Adrenal gland (tissue), 12 donors: ENCODE measurements around the gene CFAP299. TPM values are rescaled to one million over a fixed set of nuclear protein-coding genes. Genes with fewer than 3 reads are reported as not detected.

Experiments used
- DNase-seq, 7 donors: peaks; one replicate each; pipeline ENCODE4 v3.0.0-alpha.2; 2019 to 2020
- H3K27ac ChIP-seq, 5 donors: fragments of 200-600 bp; sonication (generic) in 4 of 5; 1 replicate in 3 of 5; 2 replicates in 2 of 5; pipeline versions ENCODE4 v1.5.1 to v1.8.0; 2016 to 2020; ENCODE audit warnings: mild to moderate bottlenecking in 1 of 5
- H3K27me3 ChIP-seq: fragments of 200-600 bp; 2 replicates; pipeline ENCODE4 v1.8.0; 2021
- H3K36me3 ChIP-seq, 2 donors: fragments of 200-600 bp; replicated peaks in 1 of 2; 1 replicate in 1 of 2; 2 replicates in 1 of 2; pipeline versions ENCODE4 v1.5.1 to v1.8.0; 2018 to 2022
- H3K4me1 ChIP-seq, 2 donors: fragments of 200-600 bp; replicated peaks in 1 of 2; 1 replicate in 1 of 2; 2 replicates in 1 of 2; pipeline versions ENCODE4 v1.5.1 to v1.8.0; 2018 to 2021
- H3K4me3 ChIP-seq, 4 donors: fragments of 200-600 bp; sonication (generic) in 3 of 4; one replicate each; pipeline ENCODE4 v1.5.1; 2016 to 2018
- H3K9me3 ChIP-seq, 3 donors: fragments of 200-600 bp; sonication (generic) in 1 of 3; replicated peaks in 1 of 3; 1 replicate in 2 of 3; 2 replicates in 1 of 3; pipeline versions ENCODE4 v1.5.1 to v1.8.0; 2016 to 2021
- POLR2A ChIP-seq, 2 donors: fragments of 450-650 bp; IDR thresholded peaks; one replicate each; pipeline ENCODE4 v1.6.1; 2017; ENCODE audit warnings: antibody characterized with exemption in 2 of 2, mild to moderate bottlenecking in 2 of 2, moderate library complexity in 1 of 2
- WGBS, 4 donors: extraction: QIAGEN DNeasy Blood & Tissue Kit in 2 of 4; methylation state at CpG; one replicate each; pipeline versions ENCODE4 v1.1.5 to v1.1.7; 2013 to 2017; 5-methylcytosine and 5-hydroxymethylcytosine counted together
- intact Hi-C, 2 donors: fragments of 100-400 bp; cut with DNase I; formaldehyde crosslinking; loops; one replicate each; pipeline versions ENCODE4 v1.14.1 to v1.15.0; 2022 to 2023
- polyA plus RNA-seq, 3 donors: library from polyadenylated mRNA; stranded (reverse); fragments of 200-250 nt in 2 of 3; fragments of 350-450 nt in 1 of 3; fragmentation: Illumina TruSeq in 1 of 3; extraction: RNeasy Lipid Tissue Mini Kit (QIAGEN cat#74804) in 1 of 3; gene quantifications; one replicate each; pipeline ENCODE4 v1.2.3, GENCODE V29; 2013 to 2014
- total RNA-seq, 9 donors: library from RNA; depleted of rRNA in 4 of 9; stranded (reverse); fragments of >200 nt in 4 of 9; fragments of 120-200 nt in 1 of 9; fragmentation: NEBNext Ultra II Directional in 1 of 9; extraction: Animal tissue kit (Norgen Biotek cat#: 25700) in 1 of 9; gene quantifications; one replicate each; pipeline versions ENCODE4 v1.1.0 to v1.2.4, GENCODE V29; 2013 to 2023
- TF ChIP-seq, protein P1 (sequence below), 6 experiments: fragments of 450-650 bp in 4 of 6; fragments of 200-600 bp in 2 of 6; sonication (generic) in 1 of 6; IDR thresholded peaks; 1 replicate in 5 of 6; 2 replicates in 1 of 6; pipeline versions ENCODE4 v1.5.1 to v1.8.0; 2016 to 2021; ENCODE audit warnings: antibody characterized with exemption in 6 of 6, mild to moderate bottlenecking in 2 of 6, moderate library complexity in 1 of 6
- donor health status: healthy with polysubstance abuse.
- donor health status: Bipolar disorder and iron deficiency.
- donor health status: DM: yes; HTN: yes; CAD: no.
- donor health status: DM: no; HTN: no; CAD: no.
- donor health status: DM: no; HTN: no; CAD: no.
- donor health status: DM: yes; HTN: yes; CAD: no.

Gene CFAP299
- total and polyA plus RNA-seq, 12 donors = not detected

DNA sequence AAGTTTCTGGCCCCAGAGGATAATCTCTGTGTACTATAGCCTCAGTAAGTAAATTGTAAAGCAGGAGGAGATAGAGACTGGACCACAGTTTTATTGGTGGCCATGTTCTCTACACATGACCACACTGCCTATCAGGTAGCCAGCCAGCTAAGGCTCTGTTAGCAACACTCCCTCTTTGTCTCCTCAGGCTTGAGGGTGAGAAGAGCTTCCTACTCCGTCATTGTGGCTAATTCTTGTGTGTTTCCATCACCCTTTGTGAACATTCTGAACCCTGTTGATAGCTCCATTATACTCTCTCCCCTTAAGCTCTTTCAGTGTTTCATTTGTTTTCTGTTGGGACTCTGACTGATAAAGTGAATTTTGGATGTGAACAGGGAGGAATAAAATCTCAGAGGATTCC lies 233.4 kb downstream of the CFAP299 start:
- TF ChIP-seq POLR2A (IDR thresholded peaks at IDR 0.05) = no peak
- TF ChIP-seq, protein P1, sequence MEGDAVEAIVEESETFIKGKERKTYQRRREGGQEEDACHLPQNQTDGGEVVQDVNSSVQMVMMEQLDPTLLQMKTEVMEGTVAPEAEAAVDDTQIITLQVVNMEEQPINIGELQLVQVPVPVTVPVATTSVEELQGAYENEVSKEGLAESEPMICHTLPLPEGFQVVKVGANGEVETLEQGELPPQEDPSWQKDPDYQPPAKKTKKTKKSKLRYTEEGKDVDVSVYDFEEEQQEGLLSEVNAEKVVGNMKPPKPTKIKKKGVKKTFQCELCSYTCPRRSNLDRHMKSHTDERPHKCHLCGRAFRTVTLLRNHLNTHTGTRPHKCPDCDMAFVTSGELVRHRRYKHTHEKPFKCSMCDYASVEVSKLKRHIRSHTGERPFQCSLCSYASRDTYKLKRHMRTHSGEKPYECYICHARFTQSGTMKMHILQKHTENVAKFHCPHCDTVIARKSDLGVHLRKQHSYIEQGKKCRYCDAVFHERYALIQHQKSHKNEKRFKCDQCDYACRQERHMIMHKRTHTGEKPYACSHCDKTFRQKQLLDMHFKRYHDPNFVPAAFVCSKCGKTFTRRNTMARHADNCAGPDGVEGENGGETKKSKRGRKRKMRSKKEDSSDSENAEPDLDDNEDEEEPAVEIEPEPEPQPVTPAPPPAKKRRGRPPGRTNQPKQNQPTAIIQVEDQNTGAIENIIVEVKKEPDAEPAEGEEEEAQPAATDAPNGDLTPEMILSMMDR (IDR thresholded peaks at IDR 0.05) = no peak
- Histone ChIP-seq H3K9me3 (no peaks in the 10 kb centered on the region), H3K27ac (no peak overlapping the region), H3K4me3 (no peak overlapping the region), H3K36me3 (no peaks in the 10 kb centered on the region), H3K27me3 (no peaks in the 10 kb centered on the region), H3K4me1 (no peaks in the 10 kb centered on the region)
- intact Hi-C loops = no loop called here
- no peak for DNase-seq
- WGBS, 4 donors = 53 to 80% (median 66%) methylated on average over 1 of the region's 1 CpG

DNA sequence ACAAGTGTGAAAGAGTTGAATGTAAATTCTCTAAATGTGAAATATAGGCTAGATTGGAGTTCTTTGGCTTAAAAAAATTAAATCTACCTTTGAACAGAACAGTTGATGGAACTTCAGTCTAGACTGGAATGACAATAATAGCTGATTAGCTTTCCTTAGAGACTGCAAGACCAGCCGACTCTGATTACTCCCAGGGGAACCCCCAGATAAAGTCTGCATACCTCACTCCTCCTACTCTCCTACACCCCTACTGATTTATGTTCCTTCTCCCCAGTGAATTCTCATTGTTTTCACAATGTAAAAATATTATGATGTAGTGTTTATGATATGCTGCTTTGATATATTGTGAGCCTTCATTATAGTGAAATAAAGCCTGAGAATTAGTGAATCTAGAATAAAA lies 241.3 kb downstream of the CFAP299 start:
- WGBS, 4 donors = 23 to 30% (median 27%) methylated on average over 1 of the region's 1 CpG
- no peak for TF ChIP-seq POLR2A (IDR thresholded peaks at IDR 0.05)
- TF ChIP-seq, protein P1 (IDR thresholded peaks at IDR 0.05) = no peak
- Histone ChIP-seq H3K36me3 (no peaks in the 10 kb centered on the region), H3K9me3 (no peaks in the 10 kb centered on the region), H3K4me1 (no peaks in the 10 kb centered on the region), H3K27ac (no peak overlapping the region), H3K4me3 (no peak overlapping the region), H3K27me3 (no peaks in the 10 kb centered on the region)
- intact Hi-C loops = no loop called here
- DNase-seq = no peak

DNA sequence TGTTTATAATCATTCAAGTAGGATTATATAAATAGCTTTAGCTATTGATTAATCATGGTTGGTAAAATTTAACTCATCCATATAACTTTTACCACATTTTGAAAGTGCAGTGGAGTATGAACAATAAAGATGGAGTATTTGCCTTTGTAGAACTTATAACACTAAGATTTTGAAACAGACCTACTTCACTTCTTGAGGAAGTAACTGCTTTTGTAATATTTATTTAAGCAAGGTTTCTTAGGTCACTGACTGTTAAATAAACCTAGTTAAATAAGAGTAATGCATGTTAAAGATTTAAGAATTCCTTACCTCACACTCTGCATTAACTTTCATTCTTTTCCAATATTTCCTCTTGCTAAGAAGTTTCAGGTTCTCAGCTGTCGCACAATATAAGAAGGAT lies 242.5 kb downstream of the CFAP299 start:
- Histone ChIP-seq H3K4me1 (no peaks in the 10 kb centered on the region), H3K36me3 (no peaks in the 10 kb centered on the region), H3K4me3 (no peak overlapping the region), H3K27me3 (no peaks in the 10 kb centered on the region), H3K27ac (no peak overlapping the region), H3K9me3 (no peaks in the 10 kb centered on the region)
- TF ChIP-seq, protein P1 (IDR thresholded peaks at IDR 0.05) = no peak
- TF ChIP-seq POLR2A (IDR thresholded peaks at IDR 0.05) = no peak
- intact Hi-C loops = no loop called here
- WGBS, 4 donors = 85 to 93% (median 90%) methylated on average over 1 of the region's 1 CpG
- DNase-seq = no peak

DNA sequence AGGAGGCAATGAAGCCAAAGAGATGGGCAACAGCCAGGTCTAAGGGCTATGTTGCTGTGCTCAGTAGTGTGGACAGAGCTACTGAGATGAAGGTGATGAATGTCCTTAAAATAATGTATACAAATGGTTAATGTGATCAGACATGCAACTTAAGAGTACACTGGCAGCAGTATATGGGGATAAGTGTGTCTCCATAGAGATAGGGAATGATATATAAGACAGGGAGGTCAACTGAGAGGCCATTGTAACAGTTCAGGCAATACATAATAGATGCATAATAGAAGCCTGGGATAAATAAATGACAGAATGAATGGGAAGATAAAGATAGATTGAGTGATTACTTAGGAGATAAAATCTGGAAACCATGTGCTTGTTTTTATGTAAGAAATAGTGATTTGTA lies 250.0 kb downstream of the CFAP299 start:
- Histone ChIP-seq H3K9me3 (no peaks in the 10 kb centered on the region), H3K4me1 (no peaks in the 10 kb centered on the region)
- no peak for DNase-seq

More for the DNA sequence above, 250.0 kb downstream of the CFAP299 start:
- no peak for TF ChIP-seq POLR2A (IDR thresholded peaks at IDR 0.05)
- TF ChIP-seq, protein P1 (IDR thresholded peaks at IDR 0.05) = no peak
- Histone ChIP-seq H3K4me3 (no peak overlapping the region), H3K27me3 (no peaks in the 10 kb centered on the region), H3K36me3 (no peaks in the 10 kb centered on the region), H3K27ac (no peak overlapping the region)
- intact Hi-C loops = no loop called here
